ENCODE data around the gene VIM.
"Not testable (repeated sequence)": the region's sequence is repeated elsewhere in the genome, so short reads cannot be mapped to it uniquely, and the experiment has no call there.

The VIM gene

GRCh38 chr10:17233286-17233991 lies 5.4 kb downstream of the VIM start:
- peak; percentile 25 to 29 for DNase-seq

GRCh38 chr10:17234431-17234945 lies 6.4 kb downstream of the VIM start:
- DNase-seq: no peak

- DNase-seq: peak in 1 of 2 donors; percentile 26
Measured at GRCh38 chr10:17235136-17235535, 7.1 kb downstream of the VIM start.

- peak in 1 of 2 donors; percentile 23 for DNase-seq
Measured at GRCh38 chr10:17236468-17237148, 8.6 kb downstream of the VIM start.

GRCh38 chr10:17237149-17237527 lies 9.1 kb downstream of the VIM start:
- no peak for DNase-seq

GRCh38 chr10:17237915-17238444 lies 9.9 kb downstream of the VIM start:
- peak; percentile 37 for DNase-seq

- DNase-seq: peak; percentile 49 to 55
Measured at GRCh38 chr10:17238445-17239291, 10.6 kb downstream of the VIM start.

- DNase-seq: peak in 1 of 2 donors; percentile 21
Measured at GRCh38 chr10:17239345-17240085, 11.5 kb downstream of the VIM start.

- DNase-seq: peak in 1 of 2 donors; percentile 20
Measured at GRCh38 chr10:17240096-17240495, 12.1 kb downstream of the VIM start.

- DNase-seq: no peak
Measured at GRCh38 chr10:17240616-17241015, 12.6 kb downstream of the VIM start.

GRCh38 chr10:17241611-17242333 lies 13.7 kb downstream of the VIM start:
- no peak for DNase-seq

GRCh38 chr10:17244700-17245365 lies 16.8 kb downstream of the VIM start:
- no peak for DNase-seq

GRCh38 chr10:17247210-17247609 lies 19.2 kb downstream of the VIM start:
- no peak for DNase-seq

- DNase-seq: no peak
Measured at GRCh38 chr10:17248964-17249363, 20.9 kb downstream of the VIM start.

GRCh38 chr10:17249820-17250219 lies 21.8 kb downstream of the VIM start:
- DNase-seq: peak in 1 of 2 donors; percentile 29

- no peak for DNase-seq
Measured at GRCh38 chr10:17250736-17251135, 22.7 kb downstream of the VIM start.

- DNase-seq: not testable (repeated sequence)
Measured at GRCh38 chr10:17254543-17255050, 26.6 kb downstream of the VIM start.

GRCh38 chr10:17255512-17255911 lies 27.5 kb downstream of the VIM start:
- no peak for DNase-seq

- no peak for DNase-seq
Measured at GRCh38 chr10:17256051-17256450, 28.0 kb downstream of the VIM start.

- DNase-seq: no peak
Measured at GRCh38 chr10:17256627-17257026, 28.6 kb downstream of the VIM start.

Measured in CD4-positive, alpha-beta T cell treated with Interleukin-1 beta for 1 hour (primary cell).